K562 (cell line): ENCODE results near the gene CUX1. TPM values are rescaled to one million over a fixed set of nuclear protein-coding genes. Genes with fewer than 3 reads are reported as not detected.

Source experiments
- ATAC-seq: fragments of 200-7000 bp; cut with Tn5 transposase; 3 replicates; pipeline ENCODE4 v1.9.1; 2020; ENCODE audit warnings: moderate library complexity
- BruUV-seq: library from RNA; stranded (reverse); fragments of 400-500 nt; replicated peaks from 2 replicates; lab custom pipeline; 2021; lab: Mats Ljungman, UMichigan
- CTCF ChIA-PET: fragments of 300-600 bp; formaldehyde crosslinking; extraction: SDS; loops from one replicate; lab custom pipeline; 2021; ENCODE audit warnings: low intra/inter-chr PET ratio; lab: Yijun Ruan, JAX
- POLR2A ChIA-PET: fragments of 300-600, 350-650 bp; sonication (Branson Sonifier 250); formaldehyde crosslinking; extraction: SDS; loops from one replicate; lab custom pipeline; 2021; ENCODE audit warnings: antibody characterized with exemption, inconsistent platforms; lab: Yijun Ruan, JAX
- DNase-seq, 4 experiments: peaks; one replicate each; pipeline versions ENCODE4 v3.0.0 to v3.0.0-alpha.2; 2011 to 2018; ENCODE audit warnings: low spot score in 3 of 4, mixed read lengths in 3 of 4; ENCODE audit errors: extremely low read depth in 1 of 4
- FAIRE-seq: peaks from 2 replicates; lab custom pipeline; 2011; peaks lifted over from hg19 to GRCh38; lab: Jason Lieb, UNC
- H2AFZ ChIP-seq: 2 replicates; pipeline ENCODE4 v1.6.0; 2011; ENCODE audit warnings: low read depth, low read length, control low read depth, inconsistent platforms
- H3K27ac ChIP-seq: fragments of 200-600 bp; 3 replicates; pipeline ENCODE4 v1.8.0; 2011; ENCODE audit warnings: low read depth, mild to moderate bottlenecking, control low read depth, inconsistent platforms, low read length, moderate library complexity, mixed read lengths; ENCODE audit errors: extremely low read depth
- H3K27me3 ChIP-seq, 2 experiments: fragments of 300-600 bp in 1 of 2; 2 replicates in 1 of 2; 3 replicates in 1 of 2; pipeline versions ENCODE4 v1.6.0 to v1.8.0; 2011; ENCODE audit warnings: inconsistent platforms in 2 of 2, low read length in 2 of 2, mild to moderate bottlenecking in 1 of 2, mixed read lengths in 1 of 2, moderate library complexity in 1 of 2; ENCODE audit not compliant: control insufficient read depth in 2 of 2, insufficient read depth in 2 of 2
- H3K36me3 ChIP-seq: fragments of 300-600 bp; 3 replicates; pipeline ENCODE4 v1.8.0; 2011; ENCODE audit warnings: mild to moderate bottlenecking, low read length, inconsistent platforms; ENCODE audit not compliant: control insufficient read depth, insufficient read depth
- H3K4me1 ChIP-seq, 2 experiments: fragments of 200-600 bp in 1 of 2; replicated peaks in 1 of 2; 2 replicates in 1 of 2; 3 replicates in 1 of 2; pipeline versions ENCODE4 v1.5.1 to v1.8.0; 2011; ENCODE audit warnings: inconsistent platforms in 2 of 2, low read length in 2 of 2, mild to moderate bottlenecking in 1 of 2, mixed read lengths in 1 of 2, moderate library complexity in 1 of 2; ENCODE audit not compliant: control insufficient read depth in 2 of 2, insufficient read depth in 2 of 2
- H3K4me2 ChIP-seq: 2 replicates; pipeline ENCODE4 v1.6.1; 2011; ENCODE audit warnings: low read length, control low read depth, inconsistent platforms, mixed read lengths; ENCODE audit not compliant: insufficient read depth
- H3K4me3 ChIP-seq: fragments of 200-600 bp; sonication (generic), shearing (Covaris generic); 2 replicates; pipeline ENCODE4 v1.5.1; 2016; ENCODE audit warnings: control low read depth, inconsistent platforms
- H3K79me2 ChIP-seq: fragments of 200-600 bp; 3 replicates; pipeline ENCODE4 v1.8.0; 2011; ENCODE audit warnings: low read length, inconsistent platforms; ENCODE audit not compliant: control insufficient read depth, insufficient read depth
- H3K9ac ChIP-seq, 2 experiments: 2 replicates each; pipeline versions ENCODE4 v1.6.0 to v1.6.1; 2011; ENCODE audit warnings: low read depth in 2 of 2, low read length in 2 of 2, control low read depth in 1 of 2, inconsistent platforms in 1 of 2, mild to moderate bottlenecking in 1 of 2, mixed read lengths in 1 of 2; ENCODE audit not compliant: insufficient read depth in 1 of 2
- H3K9me1 ChIP-seq: one replicate; pipeline ENCODE4 v1.6.0; 2011; ENCODE audit warnings: inconsistent platforms, mild to moderate bottlenecking, low read length, moderate library complexity; ENCODE audit not compliant: control insufficient read depth, insufficient read depth
- H3K9me3 ChIP-seq: replicated peaks from 2 replicates; pipeline ENCODE4 v1.5.1; 2011; ENCODE audit warnings: low read depth, low read length, inconsistent platforms; ENCODE audit not compliant: control insufficient read depth, insufficient read depth
- H4K20me1 ChIP-seq: replicated peaks from 2 replicates; pipeline ENCODE4 v1.6.1; 2011; ENCODE audit warnings: low read length, inconsistent platforms, mixed read lengths; ENCODE audit not compliant: control insufficient read depth, insufficient read depth
- C11orf30 ChIP-seq: fragments of 450-650 bp; IDR thresholded peaks from 2 replicates; pipeline ENCODE4 v1.6.1; 2016; ENCODE audit warnings: low read depth, mild to moderate bottlenecking
- HMG20B ChIP-seq: fragments of 250-450 bp; sonication (Bioruptor Pico); IDR thresholded peaks from 2 replicates; pipeline ENCODE4 v1.5.0; 2021; ENCODE audit warnings: mild to moderate bottlenecking
- LCOR ChIP-seq: sonication (generic); formaldehyde crosslinking; IDR thresholded peaks from 2 replicates; pipeline ENCODE4 v1.8.0; 2022; ENCODE audit warnings: mild to moderate bottlenecking, missing genetic modification reagents
- MBD2 ChIP-seq: sonication (generic); IDR thresholded peaks from 2 replicates; pipeline ENCODE4 v1.6.1; 2016; ENCODE audit warnings: low read depth, borderline replicate concordance
- MEF2A ChIP-seq: IDR thresholded peaks from 2 replicates; pipeline ENCODE4 v1.6.1; 2011; ENCODE audit warnings: low read depth, mild to moderate bottlenecking, low read length, moderate library complexity; ENCODE audit not compliant: control insufficient read depth
- NUFIP1 ChIP-seq: fragments of 450-650 bp; IDR thresholded peaks from 2 replicates; pipeline ENCODE4 v1.6.1; 2018; ENCODE audit not compliant: partially characterized antibody
- PTBP1 ChIP-seq: fragments of 200-400 bp; formaldehyde crosslinking; IDR thresholded peaks from 2 replicates; pipeline ENCODE4 v1.6.1; 2017; ENCODE audit warnings: low read depth, low read length
- SAFB2 ChIP-seq: fragments of 200-400 bp; formaldehyde crosslinking; IDR thresholded peaks from 2 replicates; pipeline ENCODE4 v1.6.1; 2018; ENCODE audit warnings: borderline replicate concordance, low read length, low read depth, moderate library complexity; ENCODE audit not compliant: severe bottlenecking
- SMARCA4 ChIP-seq: fragments of 450-650 bp; IDR thresholded peaks from 2 replicates; pipeline ENCODE4 v1.6.1; 2016
- SMARCA5 ChIP-seq: fragments of 450-650 bp; IDR thresholded peaks from 2 replicates; pipeline ENCODE4 v1.6.1; 2016
- SMARCE1 ChIP-seq: fragments of 450-650 bp; IDR thresholded peaks from 2 replicates; pipeline ENCODE4 v1.7.1; 2016; ENCODE audit warnings: mild to moderate bottlenecking
- ZNF766 ChIP-seq: fragments of 200-800 bp; sonication (Bioruptor generic); conservative IDR thresholded peaks from 2 replicates; pipeline ENCODE4 v1.6.1; 2016; ENCODE audit warnings: missing genetic modification characterization, missing compliant biosample characterization
- WGBS: fragments of 100-300 bp; shearing (Covaris generic); methylation state at CpG from one replicate; pipeline ENCODE4 v1.1.6; 2016; ENCODE audit warnings: low coverage, mixed read lengths; ENCODE audit not compliant: insufficient coverage; ENCODE audit errors: missing lambda C conversion rate; 5-methylcytosine and 5-hydroxymethylcytosine counted together
- in situ Hi-C: fragments of 300-500 bp; cut with MboI; formaldehyde crosslinking; loops from 4 replicates; pipeline ENCODE4 v1.15.0; 2018; ENCODE audit warnings: inconsistent platforms, mixed read lengths
- intact Hi-C: fragments of 100-400 bp; cut with micrococcal nuclease; formaldehyde crosslinking; loops from 2 replicates; pipeline ENCODE4 v1.14.2; 2022
- polyA plus RNA-seq, 8 experiments: library from polyadenylated mRNA; depleted of rRNA in 4 of 8; stranded (reverse) in 5 of 8; unstranded in 3 of 8; fragments of >200 nt; fragmentation: Nextera tagmentation in 2 of 8; fragmentation: Illumina TruSeq in 1 of 8; extraction: Ambion mirVana in 2 of 8; extraction: Trizol in 1 of 8; gene quantifications; 2 replicates each; pipeline versions ENCODE4 v1.2.1 to v1.2.3, GENCODE V29; 2011 to 2014; ENCODE audit warnings: inconsistent platforms in 1 of 8, missing spikeins in 1 of 8
- total RNA-seq, 7 experiments: library from RNA; depleted of rRNA in 6 of 7; stranded (reverse); fragments of >200 nt in 6 of 7; fragmentation: Illumina TruSeq in 2 of 7; extraction: Trizol in 2 of 7; gene quantifications; 2 replicates each; pipeline versions ENCODE4 v1.2.1 to v1.2.3, GENCODE V29; 2011 to 2021; ENCODE audit warnings: low replicate concordance in 1 of 7
- TF ChIP-seq, protein P1 (sequence below), 2 experiments: fragments of 450-650 bp; IDR thresholded peaks; 2 replicates each; pipeline ENCODE4 v1.6.1; 2018; ENCODE audit warnings: mild to moderate bottlenecking in 2 of 2, low read depth in 1 of 2; ENCODE audit not compliant: partially characterized antibody in 2 of 2

The CUX1 gene
- total and polyA plus RNA-seq, 9 of the 15 experiments (the other 6 are each of a cell fraction or from before 2014, with no cell fraction given), result 3.6 to 55.3 (median 25.2) TPM

DNA sequence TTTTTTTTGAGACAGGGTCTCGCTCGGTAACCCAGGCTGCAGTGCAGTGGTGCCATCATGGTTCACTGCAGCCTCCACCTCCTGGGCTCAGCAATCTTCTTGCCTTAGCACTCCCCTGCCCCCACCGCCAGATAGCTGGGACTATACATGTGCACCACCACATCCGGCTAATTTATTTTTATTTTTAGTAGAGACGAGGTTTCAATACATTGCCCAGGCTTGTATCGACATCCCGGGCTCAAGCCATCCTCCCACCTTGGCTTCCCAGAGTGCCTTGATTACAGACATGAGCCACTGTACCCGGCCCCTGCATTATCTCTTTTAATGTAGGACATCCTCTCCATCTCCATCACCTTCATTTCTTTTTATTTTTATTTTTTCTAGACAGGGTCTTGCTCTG, 213.3 kb downstream of the CUX1 start:
- CTCF ChIA-PET, result no interaction called here
- POLR2A ChIA-PET, result no interaction called here

DNA sequence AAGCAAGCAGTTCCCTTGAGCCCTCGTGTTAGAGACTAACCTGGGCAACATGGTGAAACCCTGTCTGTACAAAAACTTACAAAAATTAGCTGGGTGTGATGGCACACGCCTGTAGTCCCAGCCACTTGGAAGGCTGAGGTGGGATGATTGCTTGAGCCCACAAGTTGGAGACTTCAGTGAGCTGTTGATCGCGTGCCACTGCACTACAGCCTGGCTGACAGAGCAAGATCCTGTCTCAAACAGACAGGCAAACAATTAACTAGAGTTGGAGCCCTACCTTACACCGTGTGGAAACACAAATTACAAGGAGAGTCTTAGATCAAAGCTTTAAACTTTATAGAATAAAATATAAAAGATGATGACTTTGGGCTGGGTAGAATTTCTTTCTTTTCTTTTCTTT, 219.5 kb downstream of the CUX1 start:
- no peak overlapping the region for H3K9ac ChIP-seq
- 0 out of 3 replicates have a peak, but pooled peaks have one; percentile 19 for ATAC-seq
- H3K9me1 ChIP-seq, result no peaks in the 10 kb centered on the region
- DNase-seq, result no peak
- H3K79me2 ChIP-seq, result no peaks in the 10 kb centered on the region
- H2AFZ ChIP-seq, result no peak overlapping the region
- POLR2A ChIA-PET, result interaction anchor here (0.6 to 1.0 kb wide), 3 partner anchors 8 to 1290 kb away, joined by 3 read pairs; no protein-coding TSS in a partner anchor
- no peak overlapping the region for H3K4me2 ChIP-seq
- H3K27ac ChIP-seq, result no peak overlapping the region
- in situ Hi-C loops, result no loop called here
- no peaks in the 10 kb centered on the region; the same call in 1 of the 2 replicates for H4K20me1 ChIP-seq
- no peaks in the 10 kb centered on the region for H3K9me3 ChIP-seq
- no TSS peak for BruUV-seq
- intact Hi-C loops, result no loop called here
- H3K27me3 ChIP-seq, result no peaks in the 10 kb centered on the region
- H3K4me1 ChIP-seq, result no peaks in the 10 kb centered on the region; a peak in 1 of 5 replicates
- H3K36me3 ChIP-seq, result no peaks in the 10 kb centered on the region
- CTCF ChIA-PET, result no interaction called here
- H3K4me3 ChIP-seq, result no peak overlapping the region
- 80% methylated on average over 5 of the region's 5 CpGs for whole genome bisulfite sequencing
- FAIRE-seq, result no peak
- TF ChIP-seq PTBP1 (no peak), SMARCE1 (no peak), ZNF766 (no peak), SMARCA5 (no peak), MBD2 (no peak), C11orf30 (no peak), SMARCA4 (no peak), MEF2A (no peak), SAFB2 (no peak), NUFIP1 (no peak), HMG20B (CRISPR knock-in tag) (no peak)
- TF ChIP-seq, protein P1, sequence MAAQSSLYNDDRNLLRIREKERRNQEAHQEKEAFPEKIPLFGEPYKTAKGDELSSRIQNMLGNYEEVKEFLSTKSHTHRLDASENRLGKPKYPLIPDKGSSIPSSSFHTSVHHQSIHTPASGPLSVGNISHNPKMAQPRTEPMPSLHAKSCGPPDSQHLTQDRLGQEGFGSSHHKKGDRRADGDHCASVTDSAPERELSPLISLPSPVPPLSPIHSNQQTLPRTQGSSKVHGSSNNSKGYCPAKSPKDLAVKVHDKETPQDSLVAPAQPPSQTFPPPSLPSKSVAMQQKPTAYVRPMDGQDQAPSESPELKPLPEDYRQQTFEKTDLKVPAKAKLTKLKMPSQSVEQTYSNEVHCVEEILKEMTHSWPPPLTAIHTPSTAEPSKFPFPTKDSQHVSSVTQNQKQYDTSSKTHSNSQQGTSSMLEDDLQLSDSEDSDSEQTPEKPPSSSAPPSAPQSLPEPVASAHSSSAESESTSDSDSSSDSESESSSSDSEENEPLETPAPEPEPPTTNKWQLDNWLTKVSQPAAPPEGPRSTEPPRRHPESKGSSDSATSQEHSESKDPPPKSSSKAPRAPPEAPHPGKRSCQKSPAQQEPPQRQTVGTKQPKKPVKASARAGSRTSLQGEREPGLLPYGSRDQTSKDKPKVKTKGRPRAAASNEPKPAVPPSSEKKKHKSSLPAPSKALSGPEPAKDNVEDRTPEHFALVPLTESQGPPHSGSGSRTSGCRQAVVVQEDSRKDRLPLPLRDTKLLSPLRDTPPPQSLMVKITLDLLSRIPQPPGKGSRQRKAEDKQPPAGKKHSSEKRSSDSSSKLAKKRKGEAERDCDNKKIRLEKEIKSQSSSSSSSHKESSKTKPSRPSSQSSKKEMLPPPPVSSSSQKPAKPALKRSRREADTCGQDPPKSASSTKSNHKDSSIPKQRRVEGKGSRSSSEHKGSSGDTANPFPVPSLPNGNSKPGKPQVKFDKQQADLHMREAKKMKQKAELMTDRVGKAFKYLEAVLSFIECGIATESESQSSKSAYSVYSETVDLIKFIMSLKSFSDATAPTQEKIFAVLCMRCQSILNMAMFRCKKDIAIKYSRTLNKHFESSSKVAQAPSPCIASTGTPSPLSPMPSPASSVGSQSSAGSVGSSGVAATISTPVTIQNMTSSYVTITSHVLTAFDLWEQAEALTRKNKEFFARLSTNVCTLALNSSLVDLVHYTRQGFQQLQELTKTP (IDR thresholded peaks at IDR 0.05; ENCODE audit: low read depth in 1 of 2, partially characterized antibody in 2 of 2), result no peak

More for the DNA sequence above, 213.3 kb downstream of the CUX1 start:
- no peaks in the 10 kb centered on the region for H3K9me3 ChIP-seq
- ATAC-seq, result no peak
- H3K27me3 ChIP-seq, result no peaks in the 10 kb centered on the region
- DNase-seq, result no peak
- no peaks in the 10 kb centered on the region for H3K79me2 ChIP-seq
- no TSS peak for BruUV-seq
- in situ Hi-C loops, result no loop called here
- 0 out of 2 replicates have a peak, but pooled peaks cover 6% of the 10 kb centered on the region for H4K20me1 ChIP-seq
- no peaks in the 10 kb centered on the region for H3K9me1 ChIP-seq
- WGBS, result 94% methylated on average over 6 of the region's 8 CpGs
- no peak overlapping the region for H3K27ac ChIP-seq
- no peak overlapping the region for H2AFZ ChIP-seq
- no peak overlapping the region for H3K4me3 ChIP-seq
- TF ChIP-seq LCOR (CRISPR knock-in tag), result no peak
- H3K4me2 ChIP-seq, result no peak overlapping the region
- intact Hi-C loops, result no loop called here
- no peak for FAIRE-seq
- peaks cover 22% of the 10 kb centered on the region; the same call in 2 of the 3 replicates for H3K36me3 ChIP-seq
- H3K9ac ChIP-seq, result no peak overlapping the region
- no peaks in the 10 kb centered on the region for H3K4me1 ChIP-seq
